Measurements from ENCODE around the gene HEXD. TPM values are rescaled to one million over a fixed set of nuclear protein-coding genes. Genes with fewer than 3 reads are reported as not detected.

The HEXD gene
- total and polyA plus RNA-seq, 2 of the 8 experiments (the other 6 are each of a cell fraction or from before 2014, with no cell fraction given): 20.6 to 21.8 TPM

DNA sequence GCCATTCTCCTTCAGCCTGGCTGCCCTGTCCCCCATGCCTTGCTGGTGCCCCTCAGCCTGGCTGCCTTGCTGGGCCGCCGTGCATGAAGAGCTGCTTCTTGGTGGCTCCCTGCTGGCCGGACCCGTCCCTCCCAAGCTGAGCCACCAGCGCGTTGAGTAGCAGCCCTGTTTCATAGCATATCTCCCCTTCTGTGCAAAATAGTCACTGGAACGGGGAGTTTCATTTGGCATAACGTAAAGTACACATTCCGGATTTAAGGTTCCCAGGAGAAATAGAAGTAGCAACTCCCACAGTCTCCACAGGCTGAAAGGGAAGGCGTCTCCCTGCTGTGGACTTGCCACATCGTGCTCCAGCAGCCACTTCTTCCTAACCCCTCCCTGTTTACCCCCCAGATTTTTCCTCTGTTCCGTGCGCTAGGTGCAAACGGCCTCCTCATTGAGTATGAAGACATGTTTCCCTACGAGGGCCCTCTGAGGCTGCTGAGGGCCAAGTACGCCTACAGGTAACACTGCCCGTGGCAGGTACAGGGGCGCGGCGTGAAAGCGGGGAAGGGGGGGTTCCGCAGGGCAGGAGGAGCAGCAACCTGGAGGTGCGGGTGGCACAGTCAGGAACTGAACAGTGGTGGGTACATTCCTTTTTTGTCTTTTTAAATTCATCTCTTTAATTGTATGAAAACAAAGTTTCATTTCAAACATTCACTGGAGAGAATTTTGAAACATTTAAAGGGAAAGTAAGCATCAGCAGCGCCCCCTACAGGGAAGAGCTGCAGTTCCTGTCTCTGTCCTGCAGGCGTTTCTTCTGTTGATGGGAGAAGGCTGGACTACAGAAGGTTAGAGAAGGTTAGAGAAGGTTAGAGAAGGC, 6.1 kb downstream of the HEXD start:
- Histone ChIP-seq H4K8ac (ENCODE audit: extremely low read depth, insufficient read depth, low read length) (no peak overlapping the region; the same call in 1 of the 2 replicates), H3K27ac (ENCODE audit: low read depth, low read length) (no peak overlapping the region), H2AFZ (ENCODE audit: low read length) (no peak overlapping the region), H4K20me1 (replicated peaks in 1 of 2; ENCODE audit: control insufficient read depth in 1 of 2, insufficient read depth in 2 of 2, low read length in 2 of 2) (peaks cover 1 to 2% of the 10 kb centered on the region in 2 experiments), H3K18ac (ENCODE audit: extremely low read depth, low read length) (no peak overlapping the region), H3K23me2 (ENCODE audit: low read depth, low read length) (no peaks in the 10 kb centered on the region), H3K4me2 (ENCODE audit: insufficient read depth in 1 of 2, low read depth in 2 of 2, low read length in 2 of 2) (no peak overlapping the region), H2BK120ac (replicated peaks; ENCODE audit: low read depth, low read length) (no peak overlapping the region), H3K56ac (replicated peaks; ENCODE audit: insufficient read length, low read depth, low read length) (no peak overlapping the region), H2BK12ac (ENCODE audit: low read depth, low read length) (no peak overlapping the region), H3K14ac (ENCODE audit: insufficient read length) (no peak overlapping the region), H2AK5ac (ENCODE audit: low read depth, low read length) (no peak overlapping the region), H3K36me3 (ENCODE audit: control insufficient read depth in 2 of 4, insufficient read depth in 4 of 4, low read length in 3 of 4) (peaks cover 0 to 2% (median 0%) of the 10 kb centered on the region in 4 experiments; a peak in 1 of 8 replicates), H3K9ac (replicated peaks in 1 of 4; ENCODE audit: extremely low read depth in 1 of 4, low read depth in 3 of 4, low read length in 3 of 4) (no peak overlapping the region), H2BK15ac (ENCODE audit: low read length) (no peak overlapping the region), H3K23ac (ENCODE audit: insufficient read length) (no peak overlapping the region), H4K91ac (replicated peaks; ENCODE audit: insufficient read length, low read length) (no peak overlapping the region), H3K27me3 (replicated peaks in 1 of 4; ENCODE audit: control insufficient read depth in 3 of 4, extremely low read depth in 1 of 4, insufficient read depth in 3 of 4, low read length in 3 of 4) (no peaks in the 10 kb centered on the region), H3K4me3 (ENCODE audit: extremely low read depth in 1 of 4, insufficient read depth in 2 of 4, low read depth in 3 of 4, low read length in 4 of 4) (no peak overlapping the region), H3K79me1 (ENCODE audit: low read depth, low read length) (no peaks in the 10 kb centered on the region), H2BK20ac (ENCODE audit: low read length) (no peak overlapping the region), H3K9me3 (ENCODE audit: insufficient read depth in 2 of 2, low read depth in 1 of 2, low read length in 1 of 2) (peaks cover 0 to 3% of the 10 kb centered on the region in 2 experiments; a peak in 1 of 4 replicates), H2BK5ac (ENCODE audit: low read depth, low read length) (no peak overlapping the region), H3K4ac (replicated peaks; ENCODE audit: insufficient read length, low read depth, low read length) (no peak overlapping the region), H3K4me1 (replicated peaks in 1 of 4; ENCODE audit: control insufficient read depth in 3 of 4, insufficient read depth in 4 of 4, low read length in 3 of 4) (no peaks in the 10 kb centered on the region; a peak in 1 of 7 replicates), H4K5ac (ENCODE audit: insufficient read length, low read depth, low read length) (no peak overlapping the region), H3K79me2 (ENCODE audit: control insufficient read depth in 1 of 2, insufficient read depth in 2 of 2, low read length in 2 of 2) (no peaks in the 10 kb centered on the region)
- ChIA-PET POLR2A (ENCODE audit: partially characterized antibody) (interaction anchor here (0.7 to 1.3 kb wide), 4 partner anchors 9 to 41 kb away, joined by 3 to 4 read pairs (median 3); no protein-coding TSS in a partner anchor), CTCF (ENCODE audit: partially characterized antibody) (interaction anchor here (0.7 to 4.8 kb wide), 21 partner anchors 8 to 235 kb away, joined by 3 to 17 read pairs (median 4); no protein-coding TSS in a partner anchor)
- DNase-seq (ENCODE audit: low read depth in 1 of 2, low spot score in 2 of 2) (peak in 1 of 2 experiments; percentile 82), FAIRE-seq (no peak)
- TF ChIP-seq SP2 (IDR thresholded peaks at IDR 0.05; ENCODE audit: low read length): no peak
- peak; percentile 30 to 49 for TF ChIP-seq RAD21 (IDR thresholded peaks at IDR 0.05 in 1 of 2, conservative IDR thresholded peaks at IDR 0.05 in 1 of 2; ENCODE audit: low read depth in 2 of 2, low read length in 2 of 2)
- peak; percentile 53 to 82 (median 76) for TF ChIP-seq CTCF (IDR thresholded peaks at IDR 0.05; ENCODE audit: control extremely low read depth in 1 of 3, insufficient read depth in 1 of 3, low read depth in 1 of 3, low read length in 3 of 3)
- WGBS, 2 experiments (ENCODE audit: extremely low coverage in 1 of 2, insufficient coverage in 1 of 2, insufficient read length in 1 of 2, insufficient replicate concordance in 2 of 2, low coverage in 1 of 2, low lambda C conversion rate in 2 of 2, missing lambda C conversion rate in 1 of 2): 87% methylated on average over 25 of the region's 25 CpGs; no CpG with 5 or more reads in 1 of the 2 experiments
